ENCODE data around the gene ASPM. TPM values are rescaled to one million over a fixed set of nuclear protein-coding genes. Genes with fewer than 3 reads are reported as not detected.

Gene ASPM
- total and polyA plus RNA-seq, 2 of the 4 experiments (the other 2 are of a cell fraction) = 7.1 to 27.8 TPM

DNA sequence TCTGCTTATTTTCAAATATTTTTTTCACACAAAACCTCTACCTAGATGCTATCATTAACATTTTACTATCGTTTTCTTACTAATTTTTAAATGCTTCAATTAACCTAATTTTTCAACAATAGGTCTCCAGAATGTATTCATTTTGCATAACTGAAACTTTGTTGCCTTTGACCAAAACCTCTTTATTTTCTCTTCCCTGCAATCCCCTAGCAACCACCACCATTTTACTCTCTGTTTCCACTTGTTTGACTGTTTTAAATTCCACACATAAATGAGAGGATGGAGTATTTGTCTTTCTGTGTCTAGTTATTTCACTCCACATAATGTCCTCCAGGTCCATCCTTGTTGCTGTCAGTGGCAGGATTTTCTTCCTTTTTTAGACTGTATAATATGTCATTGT, 69.9 kb downstream of the ASPM start:
- TF ChIP-seq, protein P1, sequence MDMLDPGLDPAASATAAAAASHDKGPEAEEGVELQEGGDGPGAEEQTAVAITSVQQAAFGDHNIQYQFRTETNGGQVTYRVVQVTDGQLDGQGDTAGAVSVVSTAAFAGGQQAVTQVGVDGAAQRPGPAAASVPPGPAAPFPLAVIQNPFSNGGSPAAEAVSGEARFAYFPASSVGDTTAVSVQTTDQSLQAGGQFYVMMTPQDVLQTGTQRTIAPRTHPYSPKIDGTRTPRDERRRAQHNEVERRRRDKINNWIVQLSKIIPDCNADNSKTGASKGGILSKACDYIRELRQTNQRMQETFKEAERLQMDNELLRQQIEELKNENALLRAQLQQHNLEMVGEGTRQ (IDR thresholded peaks at IDR 0.05; ENCODE audit: low read depth, low read length) = no peak
- TF ChIP-seq RAD21 (IDR thresholded peaks at IDR 0.05; ENCODE audit: low read length) = no peak
- no peak for TF ChIP-seq CHD1 (IDR thresholded peaks at IDR 0.05; ENCODE audit: low read depth, low read length)
- TF ChIP-seq RFX5 (IDR thresholded peaks at IDR 0.05; ENCODE audit: low read depth, low read length) = no peak
- TF ChIP-seq FOS (IDR thresholded peaks at IDR 0.05; ENCODE audit: low read depth, low read length) = no peak
- no peak for TF ChIP-seq MAFK (IDR thresholded peaks at IDR 0.05; ENCODE audit: low read depth, low read length)
- TF ChIP-seq, protein P2, sequence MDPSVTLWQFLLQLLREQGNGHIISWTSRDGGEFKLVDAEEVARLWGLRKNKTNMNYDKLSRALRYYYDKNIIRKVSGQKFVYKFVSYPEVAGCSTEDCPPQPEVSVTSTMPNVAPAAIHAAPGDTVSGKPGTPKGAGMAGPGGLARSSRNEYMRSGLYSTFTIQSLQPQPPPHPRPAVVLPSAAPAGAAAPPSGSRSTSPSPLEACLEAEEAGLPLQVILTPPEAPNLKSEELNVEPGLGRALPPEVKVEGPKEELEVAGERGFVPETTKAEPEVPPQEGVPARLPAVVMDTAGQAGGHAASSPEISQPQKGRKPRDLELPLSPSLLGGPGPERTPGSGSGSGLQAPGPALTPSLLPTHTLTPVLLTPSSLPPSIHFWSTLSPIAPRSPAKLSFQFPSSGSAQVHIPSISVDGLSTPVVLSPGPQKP (IDR thresholded peaks at IDR 0.05; ENCODE audit: borderline replicate concordance, low read depth, low read length) = no peak
- no peak overlapping the region for H3K4ac ChIP-seq (ENCODE audit: low read depth, low read length)
- no peak overlapping the region for H2BK120ac ChIP-seq (ENCODE audit: low read depth, low read length)
- DNase-seq (no peak), ATAC-seq (ENCODE audit: low read depth) (no peak)
- no peaks in the 10 kb centered on the region for H3K4me1 ChIP-seq (ENCODE audit: control insufficient read depth, insufficient read depth, low read length)
- H3K18ac ChIP-seq (ENCODE audit: low read depth, low read length) = no peak overlapping the region
- in situ Hi-C loops (cut with MboI; ENCODE audit: low sequenced_read_pairs) (no loop called here), intact Hi-C loops (cut with micrococcal nuclease) (no loop called here), dilution Hi-C loops (cut with HindIII; ENCODE audit: low sequenced_read_pairs, unreplicated experiment) (no loop called here)
- no peak overlapping the region for H2AFZ ChIP-seq (replicated peaks; ENCODE audit: low read length, poor library complexity)
- no peaks in the 10 kb centered on the region for H4K20me1 ChIP-seq (ENCODE audit: insufficient read depth, low read length)
- H3K23ac ChIP-seq (ENCODE audit: low read depth, low read length) = no peak overlapping the region
- no peak overlapping the region for H3K4me3 ChIP-seq (ENCODE audit: insufficient read depth, low read depth, low read length)
- no peaks in the 10 kb centered on the region for H3K79me1 ChIP-seq (ENCODE audit: low read depth in 1 of 2, low read length in 2 of 2)
- no peak overlapping the region for H3K27ac ChIP-seq (ENCODE audit: insufficient read depth, low read length)
- H2BK5ac ChIP-seq (ENCODE audit: low read depth, low read length, poor library complexity, severe bottlenecking) = no peak overlapping the region
- no peak overlapping the region for H2AK9ac ChIP-seq (replicated peaks; ENCODE audit: low read depth, low read length, poor library complexity)
- BruUV-seq (replicated peaks) = no TSS peak
- no peaks in the 10 kb centered on the region for H3K36me3 ChIP-seq (ENCODE audit: control insufficient read depth, insufficient read depth, low read length)
- H3K9me3 ChIP-seq (ENCODE audit: control insufficient read depth, insufficient read depth, low read length) = peaks cover 5% of the 10 kb centered on the region
- no peak overlapping the region for H2BK15ac ChIP-seq (ENCODE audit: low read depth, low read length)
- no peak overlapping the region for H4K5ac ChIP-seq (ENCODE audit: low read depth, low read length)
- H4K91ac ChIP-seq (ENCODE audit: insufficient read depth, low read depth, low read length) = no peak overlapping the region
- H2AK5ac ChIP-seq (ENCODE audit: low read depth, low read length) = no peak overlapping the region
- H3K4me2 ChIP-seq (ENCODE audit: low read depth, low read length) = no peak overlapping the region
- ChIA-PET CTCF (no interaction called here), POLR2A (ENCODE audit: unreplicated experiment) (no interaction called here)
- no peaks in the 10 kb centered on the region for H3K9me1 ChIP-seq (ENCODE audit: insufficient read depth, low read length)
- no peak overlapping the region for H2BK20ac ChIP-seq (ENCODE audit: low read depth, low read length)
- no peak overlapping the region for H4K8ac ChIP-seq (ENCODE audit: low read depth in 2 of 2, low read length in 2 of 2)
- no peaks in the 10 kb centered on the region for H3K27me3 ChIP-seq (ENCODE audit: control insufficient read depth, insufficient read depth, low read length)
- H3K14ac ChIP-seq (replicated peaks; ENCODE audit: low read depth, low read length) = no peak overlapping the region
- no peak overlapping the region for H3K9ac ChIP-seq (ENCODE audit: low read depth, low read length)
- WGBS, 2 experiments (ENCODE audit: extremely low coverage in 2 of 2, insufficient read length in 1 of 2) = 100% methylated on average over 1 of the region's 1 CpG; no CpG with 5 or more reads in 1 of the 2 experiments
- no peak overlapping the region for H3K56ac ChIP-seq (ENCODE audit: extremely low read depth, insufficient read depth, low read length)

Measured in IMR-90 (cell line).